SK-N-SH (cell line): ENCODE measurements around the gene SLC35F4. TPM values are rescaled to one million over a fixed set of nuclear protein-coding genes. Genes with fewer than 3 reads are reported as not detected.

ENCODE experiments used
- CTCF ChIA-PET: fragments of 300-600, 350-600 bp; formaldehyde crosslinking; extraction: SDS; loops from one replicate; lab custom pipeline; 2021; lab: Yijun Ruan, JAX
- POLR2A ChIA-PET: fragments of 350-600 bp; sonication (Branson Sonifier 250); formaldehyde crosslinking; extraction: SDS; loops from one replicate; lab custom pipeline; 2020; ENCODE audit warnings: antibody characterized with exemption, inconsistent platforms; lab: Yijun Ruan, JAX
- DNase-seq: peaks from one replicate; pipeline ENCODE4 v3.0.0; 2012
- H2AFZ ChIP-seq: fragments of 200-600 bp; sonication (generic); 2 replicates; pipeline ENCODE4 v1.8.1; 2016; ENCODE audit warnings: antibody characterized with exemption, mild to moderate bottlenecking, low read depth
- H3F3A ChIP-seq: fragments of 200-600 bp; sonication (generic); replicated peaks from 2 replicates; pipeline ENCODE3; 2016; ENCODE audit warnings: antibody characterized with exemption, mild to moderate bottlenecking; ENCODE audit not compliant: insufficient read depth
- H3K27ac ChIP-seq, 2 experiments: fragments of 200-500 bp in 1 of 2; fragments of 200-600 bp in 1 of 2; sonication (Bioruptor generic) in 1 of 2; sonication (generic), shearing (Covaris generic) in 1 of 2; 2 replicates each; pipeline versions ENCODE4 v1.5.1 to v1.6.1; 2014 to 2016; ENCODE audit warnings: low read depth in 2 of 2, inconsistent platforms in 1 of 2, low read length in 1 of 2, mild to moderate bottlenecking in 1 of 2, mixed read lengths in 1 of 2
- H3K27me3 ChIP-seq: fragments of 200-600 bp; sonication (generic), shearing (Covaris generic); 2 replicates; pipeline ENCODE4 v1.6.1; 2016; ENCODE audit warnings: mixed run types; ENCODE audit not compliant: insufficient read depth
- H3K36me3 ChIP-seq, 2 experiments: fragments of 200-500 bp in 1 of 2; fragments of 200-600 bp in 1 of 2; sonication (Bioruptor generic) in 1 of 2; sonication (generic) in 1 of 2; replicated peaks in 1 of 2; 2 replicates each; pipeline versions ENCODE3 to v1.5.1; 2014 to 2016; ENCODE audit warnings: low read length in 1 of 2, mild to moderate bottlenecking in 1 of 2; ENCODE audit not compliant: insufficient read depth in 2 of 2, control insufficient read depth in 1 of 2
- H3K4me1 ChIP-seq, 2 experiments: fragments of 200-500 bp in 1 of 2; fragments of 200-600 bp in 1 of 2; sonication (Bioruptor generic) in 1 of 2; sonication (generic), shearing (Covaris generic) in 1 of 2; 2 replicates each; pipeline versions ENCODE4 v1.5.1 to v1.6.1; 2014 to 2016; ENCODE audit warnings: low read depth in 1 of 2, low read length in 1 of 2, mixed run types in 1 of 2; ENCODE audit not compliant: insufficient read depth in 2 of 2, control insufficient read depth in 1 of 2
- H3K4me2 ChIP-seq: fragments of 200-600 bp; sonication (generic), shearing (Covaris generic); 2 replicates; pipeline ENCODE4 v1.6.1; 2017; ENCODE audit warnings: mixed run types
- H3K4me3 ChIP-seq, 2 experiments: fragments of 200-500 bp in 1 of 2; fragments of 200-600 bp in 1 of 2; sonication (Bioruptor generic) in 1 of 2; sonication (generic), shearing (Covaris generic) in 1 of 2; 2 replicates each; pipeline versions ENCODE4 v1.5.1 to v1.8.1; 2014 to 2016; ENCODE audit warnings: low read depth in 2 of 2, inconsistent platforms in 1 of 2, low read length in 1 of 2, mild to moderate bottlenecking in 1 of 2, mixed read lengths in 1 of 2, moderate library complexity in 1 of 2
- H3K79me2 ChIP-seq: fragments of 200-600 bp; sonication (generic); 2 replicates; pipeline ENCODE4 v1.8.1; 2017; ENCODE audit warnings: mild to moderate bottlenecking; ENCODE audit not compliant: insufficient read depth
- H3K9ac ChIP-seq: fragments of 200-600 bp; sonication (generic); 2 replicates; pipeline ENCODE4 v1.6.1; 2017; ENCODE audit warnings: mixed run types
- H3K9me2 ChIP-seq: fragments of 200-600 bp; sonication (generic); 2 replicates; pipeline ENCODE4 v1.6.1; 2017; ENCODE audit warnings: mixed run types
- H3K9me3 ChIP-seq: fragments of 200-600 bp; sonication (generic); 2 replicates; pipeline ENCODE4 v1.6.1; 2017; ENCODE audit warnings: mixed run types, mild to moderate bottlenecking, moderate library complexity
- H4K20me1 ChIP-seq: fragments of 200-600 bp; sonication (generic); 2 replicates; pipeline ENCODE4 v1.6.1; 2017; ENCODE audit warnings: mild to moderate bottlenecking, mixed run types; ENCODE audit not compliant: insufficient read depth
- CHD2 ChIP-seq: fragments of 150-350 bp; IDR thresholded peaks from 2 replicates; pipeline ENCODE4 v1.6.1; 2018; ENCODE audit warnings: low read length; ENCODE audit not compliant: partially characterized antibody
- ELF1 ChIP-seq: IDR thresholded peaks from 2 replicates; pipeline ENCODE4 v1.4.0; 2012
- FOSL2 ChIP-seq: IDR thresholded peaks from 2 replicates; pipeline ENCODE4 v1.4.0; 2012; ENCODE audit warnings: low read depth, mild to moderate bottlenecking, moderate library complexity, borderline replicate concordance
- MEF2A ChIP-seq: IDR thresholded peaks from 2 replicates; pipeline ENCODE4 v1.4.0; 2012; ENCODE audit warnings: low read depth, borderline replicate concordance
- NFIC ChIP-seq: IDR thresholded peaks from 2 replicates; pipeline ENCODE4 v1.4.0; 2012; ENCODE audit warnings: borderline replicate concordance
- NRF1 ChIP-seq: IDR thresholded peaks from 2 replicates; pipeline ENCODE4 v1.6.1; 2012; ENCODE audit warnings: low read depth, mild to moderate bottlenecking, low read length
- POLR2AphosphoS5 ChIP-seq: IDR thresholded peaks from 2 replicates; pipeline ENCODE4 v1.6.1; 2012; ENCODE audit warnings: low read depth, low read length
- RXRA ChIP-seq: IDR thresholded peaks from 2 replicates; pipeline ENCODE4 v1.4.0; 2012; ENCODE audit warnings: low read depth, mild to moderate bottlenecking, borderline replicate concordance
- SIN3A ChIP-seq: IDR thresholded peaks from 2 replicates; pipeline ENCODE4 v1.6.1; 2012; ENCODE audit warnings: low read depth, mild to moderate bottlenecking, low read length, moderate library complexity, borderline replicate concordance
- SMC3 ChIP-seq: IDR thresholded peaks from 2 replicates; pipeline ENCODE4 v1.6.1; 2012; ENCODE audit warnings: low read depth, low read length, improper control_type of control experiment
- TCF12 ChIP-seq: IDR thresholded peaks from 2 replicates; pipeline ENCODE4 v1.4.0; 2012
- TEAD4 ChIP-seq: IDR thresholded peaks from 2 replicates; pipeline ENCODE4 v1.4.0; 2012; ENCODE audit warnings: mild to moderate bottlenecking, borderline replicate concordance; ENCODE audit not compliant: insufficient read depth
- YY1 ChIP-seq: IDR thresholded peaks from 2 replicates; pipeline ENCODE4 v1.4.0; 2012; ENCODE audit warnings: low read depth, mild to moderate bottlenecking
- WGBS: methylation state at CpG from one replicate; pipeline ENCODE4 v1.1.6; 2017; ENCODE audit warnings: low lambda C conversion rate; 5-methylcytosine and 5-hydroxymethylcytosine counted together
- polyA plus RNA-seq, 3 experiments: library from polyadenylated mRNA; depleted of rRNA; stranded (reverse); fragments of >200 nt; gene quantifications; 2 replicates each; pipeline ENCODE4 v1.2.3, GENCODE V29; 2012
- TF ChIP-seq, protein P1 (sequence below): IDR thresholded peaks from 2 replicates; pipeline ENCODE4 v1.4.0; 2012; ENCODE audit warnings: low read depth, borderline replicate concordance
- TF ChIP-seq, protein P2 (sequence below): fragments of 150-350 bp; IDR thresholded peaks from 2 replicates; pipeline ENCODE4 v1.6.1; 2017; ENCODE audit warnings: antibody characterized with exemption, low read length, low read depth, borderline replicate concordance
- TF ChIP-seq, protein P3 (sequence below): fragments of 150-350 bp; IDR thresholded peaks from 2 replicates; pipeline ENCODE4 v1.6.1; 2016; ENCODE audit warnings: mild to moderate bottlenecking, low read depth, low read length

SLC35F4 gene
- polyA plus RNA-seq, 1 of the 3 experiments (the other 2 are of a cell fraction) = not detected

DNA sequence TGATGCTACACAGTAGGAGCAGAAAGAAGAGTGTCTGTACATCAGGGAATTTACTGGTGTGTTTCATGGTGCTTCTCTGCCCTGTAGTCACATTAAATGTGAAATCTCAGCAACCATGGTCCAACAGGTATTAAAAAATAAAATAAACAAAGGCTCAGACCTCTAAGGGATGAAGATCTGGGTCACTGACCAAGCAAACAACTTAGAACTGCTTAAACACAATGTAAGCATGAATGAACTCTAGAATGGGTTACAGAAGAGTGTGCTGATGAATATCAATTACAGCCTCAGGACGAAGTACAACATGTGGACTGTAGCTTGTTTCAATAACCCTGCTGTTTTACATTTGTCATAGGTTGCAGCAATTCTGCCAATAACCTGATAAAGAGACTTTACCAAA is 47.4 kb downstream of the SLC35F4 start:
- Histone ChIP-seq H3K9me2 (no peaks in the 10 kb centered on the region), H3K27me3 (no peaks in the 10 kb centered on the region), H3K9me3 (no peaks in the 10 kb centered on the region), H3K4me3 (no peak overlapping the region), H3K36me3 (no peaks in the 10 kb centered on the region), H3K9ac (no peak overlapping the region), H3K4me1 (no peaks in the 10 kb centered on the region), H3K27ac (no peak overlapping the region), H3K79me2 (no peaks in the 10 kb centered on the region), H4K20me1 (no peaks in the 10 kb centered on the region), H2AFZ (no peak overlapping the region), H3F3A (no peaks in the 10 kb centered on the region), H3K4me2 (no peak overlapping the region)
- 0% methylated on average over 1 of the region's 1 CpG for WGBS
- no peak for DNase-seq
- ChIA-PET POLR2A (no interaction called here), CTCF (no interaction called here)
- no peak for TF ChIP-seq FOSL2

DNA sequence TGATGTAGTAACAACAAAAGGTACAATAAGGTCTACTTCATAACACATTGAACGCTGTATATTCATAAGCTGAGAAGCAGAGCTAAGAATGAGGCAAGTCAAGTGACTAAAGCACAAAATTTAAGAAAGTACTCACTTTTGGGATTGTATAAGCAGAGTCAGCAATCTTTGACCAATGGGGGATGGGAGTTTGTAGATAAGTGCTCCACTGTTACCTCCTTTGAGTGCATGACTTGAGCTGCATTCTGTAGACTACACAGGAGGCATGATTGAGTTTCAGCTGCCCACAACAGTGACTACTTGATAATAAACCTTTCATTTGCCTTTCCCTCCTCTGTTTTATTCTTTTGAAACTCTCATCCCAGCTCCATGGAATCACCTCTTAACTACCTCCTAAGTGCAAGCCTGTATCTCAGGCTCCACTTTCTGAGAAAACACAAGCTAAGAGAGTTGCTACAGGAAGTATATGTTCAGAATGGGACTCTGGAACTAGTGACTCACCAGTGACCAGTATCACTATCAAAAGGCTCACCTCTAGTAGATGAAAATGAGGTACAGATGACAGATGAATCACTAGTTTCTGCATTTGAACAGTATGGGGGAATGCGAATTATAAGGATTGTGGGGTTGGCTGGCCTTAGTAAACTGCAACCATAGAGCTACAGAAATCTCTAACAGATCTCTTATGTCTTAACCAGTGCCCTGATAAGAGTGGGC is 49.2 kb downstream of the SLC35F4 start:
- 10% methylated on average over 2 of the region's 2 CpGs for WGBS
- H3K4me3 ChIP-seq = no peak overlapping the region
- no peak for DNase-seq
- TF ChIP-seq POLR2AphosphoS5 = no peak
- no peak for TF ChIP-seq YY1
- TF ChIP-seq, all 33 proteins: peak for 0
- no peak overlapping the region for H3K9ac ChIP-seq
- H3K27ac ChIP-seq = no peak overlapping the region
- H2AFZ ChIP-seq = no peak overlapping the region
- no peaks in the 10 kb centered on the region for H3K27me3 ChIP-seq
- CTCF ChIA-PET = no interaction called here
- H3F3A ChIP-seq = no peaks in the 10 kb centered on the region
- H3K9me3 ChIP-seq = no peaks in the 10 kb centered on the region
- no peaks in the 10 kb centered on the region for H3K9me2 ChIP-seq
- no peaks in the 10 kb centered on the region for H3K36me3 ChIP-seq
- H3K4me1 ChIP-seq = no peaks in the 10 kb centered on the region
- H3K4me2 ChIP-seq = no peak overlapping the region
- POLR2A ChIA-PET = no interaction called here
- no peaks in the 10 kb centered on the region for H4K20me1 ChIP-seq
- no peaks in the 10 kb centered on the region for H3K79me2 ChIP-seq

DNA sequence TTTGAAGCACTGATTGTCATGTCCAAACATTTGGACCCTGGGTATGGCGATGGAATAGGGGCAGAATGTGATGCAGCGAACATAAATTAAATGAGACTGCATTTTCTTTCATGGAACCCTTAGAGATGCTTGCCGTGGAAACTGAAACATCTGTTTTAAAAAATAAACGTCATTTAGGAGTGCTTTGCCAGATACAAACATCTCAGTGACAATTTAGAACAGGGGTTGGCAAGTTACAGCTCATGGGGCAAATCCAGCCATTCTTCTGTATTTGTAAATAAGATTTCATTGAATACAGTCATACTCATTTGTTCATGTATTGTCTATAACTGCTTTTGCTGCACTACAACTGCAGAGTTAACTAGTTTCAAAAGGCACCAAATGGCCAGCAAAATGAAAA is 51.2 kb downstream of the SLC35F4 start:
- H3K27ac ChIP-seq = no peak overlapping the region
- ChIA-PET POLR2A (no interaction called here), CTCF (no interaction called here)
- H3K79me2 ChIP-seq = no peaks in the 10 kb centered on the region
- no peaks in the 10 kb centered on the region for H3K27me3 ChIP-seq
- no peak overlapping the region for H3K4me3 ChIP-seq
- H3K4me2 ChIP-seq = no peak overlapping the region
- DNase-seq = no peak
- no peaks in the 10 kb centered on the region for H3K36me3 ChIP-seq
- 5% methylated on average over 4 of the region's 4 CpGs for WGBS
- no peak overlapping the region for H3K9ac ChIP-seq
- H3K9me3 ChIP-seq = no peaks in the 10 kb centered on the region
- H3F3A ChIP-seq = no peaks in the 10 kb centered on the region
- H3K9me2 ChIP-seq = no peaks in the 10 kb centered on the region
- no peak overlapping the region for H2AFZ ChIP-seq
- H3K4me1 ChIP-seq = no peaks in the 10 kb centered on the region
- no peaks in the 10 kb centered on the region for H4K20me1 ChIP-seq
- TF ChIP-seq ELF1 (no peak), YY1 (no peak), SIN3A (no peak), CHD2 (no peak), SMC3 (no peak), NRF1 (no peak), TEAD4 (no peak), NFIC (no peak), FOSL2 (no peak), MEF2A (no peak), RXRA (no peak), TCF12 (no peak), POLR2AphosphoS5 (no peak)
- TF ChIP-seq, protein P1, sequence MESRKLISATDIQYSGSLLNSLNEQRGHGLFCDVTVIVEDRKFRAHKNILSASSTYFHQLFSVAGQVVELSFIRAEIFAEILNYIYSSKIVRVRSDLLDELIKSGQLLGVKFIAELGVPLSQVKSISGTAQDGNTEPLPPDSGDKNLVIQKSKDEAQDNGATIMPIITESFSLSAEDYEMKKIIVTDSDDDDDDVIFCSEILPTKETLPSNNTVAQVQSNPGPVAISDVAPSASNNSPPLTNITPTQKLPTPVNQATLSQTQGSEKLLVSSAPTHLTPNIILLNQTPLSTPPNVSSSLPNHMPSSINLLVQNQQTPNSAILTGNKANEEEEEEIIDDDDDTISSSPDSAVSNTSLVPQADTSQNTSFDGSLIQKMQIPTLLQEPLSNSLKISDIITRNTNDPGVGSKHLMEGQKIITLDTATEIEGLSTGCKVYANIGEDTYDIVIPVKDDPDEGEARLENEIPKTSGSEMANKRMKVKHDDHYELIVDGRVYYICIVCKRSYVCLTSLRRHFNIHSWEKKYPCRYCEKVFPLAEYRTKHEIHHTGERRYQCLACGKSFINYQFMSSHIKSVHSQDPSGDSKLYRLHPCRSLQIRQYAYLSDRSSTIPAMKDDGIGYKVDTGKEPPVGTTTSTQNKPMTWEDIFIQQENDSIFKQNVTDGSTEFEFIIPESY = no peak
- TF ChIP-seq, protein P2, sequence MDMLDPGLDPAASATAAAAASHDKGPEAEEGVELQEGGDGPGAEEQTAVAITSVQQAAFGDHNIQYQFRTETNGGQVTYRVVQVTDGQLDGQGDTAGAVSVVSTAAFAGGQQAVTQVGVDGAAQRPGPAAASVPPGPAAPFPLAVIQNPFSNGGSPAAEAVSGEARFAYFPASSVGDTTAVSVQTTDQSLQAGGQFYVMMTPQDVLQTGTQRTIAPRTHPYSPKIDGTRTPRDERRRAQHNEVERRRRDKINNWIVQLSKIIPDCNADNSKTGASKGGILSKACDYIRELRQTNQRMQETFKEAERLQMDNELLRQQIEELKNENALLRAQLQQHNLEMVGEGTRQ = no peak
- TF ChIP-seq, protein P3, sequence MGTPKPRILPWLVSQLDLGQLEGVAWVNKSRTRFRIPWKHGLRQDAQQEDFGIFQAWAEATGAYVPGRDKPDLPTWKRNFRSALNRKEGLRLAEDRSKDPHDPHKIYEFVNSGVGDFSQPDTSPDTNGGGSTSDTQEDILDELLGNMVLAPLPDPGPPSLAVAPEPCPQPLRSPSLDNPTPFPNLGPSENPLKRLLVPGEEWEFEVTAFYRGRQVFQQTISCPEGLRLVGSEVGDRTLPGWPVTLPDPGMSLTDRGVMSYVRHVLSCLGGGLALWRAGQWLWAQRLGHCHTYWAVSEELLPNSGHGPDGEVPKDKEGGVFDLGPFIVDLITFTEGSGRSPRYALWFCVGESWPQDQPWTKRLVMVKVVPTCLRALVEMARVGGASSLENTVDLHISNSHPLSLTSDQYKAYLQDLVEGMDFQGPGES = no peak
